Measurements from ENCODE around the gene EPPIN.

The EPPIN gene

DNA sequence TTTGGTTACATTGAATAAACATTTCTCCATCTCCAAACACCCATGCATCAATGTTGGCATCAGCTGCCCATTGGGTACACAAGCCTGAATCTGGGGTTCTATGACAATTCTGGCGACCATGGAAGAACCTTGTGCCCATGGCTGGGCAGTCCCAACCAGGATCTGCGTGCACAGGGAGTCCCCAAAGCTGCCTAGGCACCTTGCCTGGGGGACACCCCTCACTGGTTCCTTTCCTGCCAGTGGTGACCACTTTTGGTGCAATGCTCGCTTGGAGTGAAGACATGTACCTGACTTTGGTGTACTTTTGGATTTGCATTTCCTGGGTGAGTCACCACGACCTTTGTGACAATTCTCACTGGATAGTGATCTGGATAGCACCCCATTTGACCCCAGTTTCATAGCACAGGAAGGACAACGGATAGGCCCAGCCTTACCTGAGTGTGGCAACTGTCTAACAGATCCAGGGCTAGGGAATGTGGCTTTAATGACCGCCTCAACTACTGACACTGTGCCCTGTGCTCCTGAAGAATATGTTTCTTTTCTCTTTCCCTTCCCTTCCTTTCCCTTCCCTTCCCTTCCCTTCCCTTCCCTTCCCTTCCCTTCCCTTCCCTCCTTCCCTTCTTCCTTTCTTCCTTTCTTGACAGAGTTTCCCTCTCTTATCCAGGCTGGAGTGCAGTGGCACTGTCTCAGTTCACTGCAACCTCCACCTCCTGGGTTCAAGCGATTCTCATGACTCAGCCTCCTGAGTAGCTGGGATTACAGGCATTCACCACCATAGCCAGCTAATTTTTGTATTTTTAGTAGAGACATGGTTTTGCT is 38.9 kb downstream of the EPPIN start:
- no peak overlapping the region for H3K27ac Mint-ChIP-seq

DNA sequence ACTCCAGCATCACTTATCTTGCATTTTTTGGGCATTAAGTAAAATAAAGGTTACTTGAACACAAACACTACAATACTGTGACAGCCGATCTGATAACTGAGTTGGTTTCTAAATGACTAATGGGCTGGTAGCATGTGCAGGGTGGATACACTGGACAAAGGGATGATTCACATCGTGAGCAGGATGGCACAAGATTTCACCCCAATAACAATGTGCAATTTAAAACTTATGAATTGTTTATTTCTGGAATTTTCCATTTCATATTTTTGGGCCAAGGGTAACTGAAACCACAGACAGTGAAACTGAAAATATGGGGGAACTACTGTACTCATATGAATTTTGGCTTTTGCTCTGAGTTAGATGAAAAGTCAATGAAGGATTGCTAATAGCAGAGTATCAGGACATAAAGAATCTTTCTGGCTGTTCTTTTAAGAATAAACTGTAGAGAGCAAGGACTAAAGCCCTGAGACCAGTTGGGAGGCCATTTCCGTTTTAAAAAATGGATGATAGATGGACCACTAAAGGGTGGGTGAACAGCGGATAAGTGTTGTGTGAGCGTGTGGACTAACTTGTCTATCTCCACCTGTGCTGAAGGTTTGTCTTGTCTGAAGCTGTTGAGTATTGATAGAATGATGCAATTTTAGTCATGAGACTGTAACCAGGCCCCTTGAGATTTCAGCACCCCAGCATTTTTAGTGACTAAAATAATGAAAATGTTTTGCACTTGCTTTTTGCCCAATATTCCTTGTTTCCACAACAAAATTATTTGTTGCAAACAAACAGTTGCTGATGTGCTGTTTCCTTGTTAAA is 40.0 kb downstream of the EPPIN start:
- Mint-ChIP-seq H3K9me3 (no peaks in the 10 kb centered on the region), H3K4me3 (no peak overlapping the region), H3K4me1 (ENCODE audit: low read depth) (peaks cover 13% of the 10 kb centered on the region), H3K27me3 (peaks cover 47% of the 10 kb centered on the region), H3K27ac (no peak overlapping the region), H3K36me3 (ENCODE audit: low read depth) (no peaks in the 10 kb centered on the region)

More for the DNA sequence above, 38.9 kb downstream of the EPPIN start:
- Mint-ChIP-seq H3K27me3 (peaks cover 50% of the 10 kb centered on the region), H3K9me3 (no peaks in the 10 kb centered on the region), H3K4me3 (no peak overlapping the region), H3K36me3 (ENCODE audit: low read depth) (no peaks in the 10 kb centered on the region), H3K4me1 (ENCODE audit: low read depth) (peaks cover 13% of the 10 kb centered on the region)

DNA sequence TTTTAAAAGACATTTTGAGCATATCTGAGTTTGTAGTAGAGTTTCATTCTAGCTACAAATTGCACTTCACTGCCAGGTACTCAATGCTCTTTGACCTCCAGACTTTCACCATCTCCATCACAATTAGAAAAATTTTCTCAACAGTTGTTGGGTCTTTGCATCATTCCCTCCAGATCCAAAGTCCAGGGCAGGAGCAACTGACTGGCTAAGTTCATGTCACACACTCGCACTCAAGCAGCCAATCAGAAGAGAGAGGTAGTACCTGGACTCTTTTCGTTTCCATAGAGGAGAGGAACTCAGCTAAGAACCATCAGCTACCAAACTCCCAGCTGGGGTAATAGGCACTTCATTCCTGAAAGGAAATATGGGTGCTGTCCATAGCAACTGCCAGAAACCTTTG is 40.8 kb downstream of the EPPIN start:
- Mint-ChIP-seq H3K27ac (no peak overlapping the region), H3K36me3 (ENCODE audit: low read depth) (no peaks in the 10 kb centered on the region), H3K27me3 (peaks cover 49% of the 10 kb centered on the region), H3K4me3 (no peak overlapping the region), H3K9me3 (no peaks in the 10 kb centered on the region), H3K4me1 (ENCODE audit: low read depth) (peaks cover 13% of the 10 kb centered on the region)

DNA sequence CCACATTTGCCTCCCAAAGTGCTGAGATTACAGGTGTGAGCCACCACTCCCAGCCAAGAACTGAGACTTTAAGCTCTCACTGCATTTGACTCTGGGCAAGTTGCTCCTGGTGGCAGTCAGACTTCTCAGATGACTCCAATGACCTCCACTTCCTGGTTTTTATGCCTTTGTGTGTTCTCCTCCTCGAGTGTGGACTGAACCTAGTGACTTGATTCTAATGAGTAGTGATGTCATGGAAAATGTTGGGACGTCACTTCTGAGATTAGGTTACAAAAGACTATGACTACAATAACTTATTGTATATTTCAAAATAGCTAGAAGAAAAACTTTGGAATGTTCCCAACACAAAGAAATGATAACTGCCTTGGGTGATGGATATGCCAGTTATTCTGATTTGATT is 43.8 kb downstream of the EPPIN start:
- H3K27ac Mint-ChIP-seq: no peak overlapping the region
- no peak overlapping the region for H3K4me3 Mint-ChIP-seq
- H3K36me3 Mint-ChIP-seq (ENCODE audit: low read depth): no peaks in the 10 kb centered on the region
- peaks cover 13% of the 10 kb centered on the region for H3K4me1 Mint-ChIP-seq (ENCODE audit: low read depth)
- no peaks in the 10 kb centered on the region for H3K9me3 Mint-ChIP-seq
- peaks cover 54% of the 10 kb centered on the region for H3K27me3 Mint-ChIP-seq

DNA sequence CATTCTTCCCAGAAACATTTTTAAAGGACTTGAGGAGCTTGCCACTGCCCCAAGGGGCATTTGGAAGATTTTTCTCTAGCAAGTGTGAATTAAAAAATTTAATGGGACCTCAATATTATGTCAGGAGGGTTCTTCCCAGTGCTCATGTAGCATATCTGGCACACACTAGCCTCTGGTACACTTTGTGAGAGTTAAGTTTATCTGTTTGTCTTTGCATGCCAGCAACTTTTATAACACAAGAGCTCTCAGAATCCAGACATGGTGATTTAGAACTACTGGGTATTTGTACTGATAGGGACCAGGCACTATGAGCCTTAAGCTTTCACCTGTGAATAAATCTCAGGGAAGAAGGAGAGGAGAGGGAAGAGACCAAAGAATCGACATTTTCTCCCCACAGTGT is 44.6 kb downstream of the EPPIN start:
- Mint-ChIP-seq H3K4me1 (ENCODE audit: low read depth) (peaks cover 8% of the 10 kb centered on the region), H3K4me3 (no peak overlapping the region), H3K27ac (no peak overlapping the region), H3K9me3 (no peaks in the 10 kb centered on the region), H3K27me3 (peaks cover 54% of the 10 kb centered on the region), H3K36me3 (ENCODE audit: low read depth) (no peaks in the 10 kb centered on the region)

DNA sequence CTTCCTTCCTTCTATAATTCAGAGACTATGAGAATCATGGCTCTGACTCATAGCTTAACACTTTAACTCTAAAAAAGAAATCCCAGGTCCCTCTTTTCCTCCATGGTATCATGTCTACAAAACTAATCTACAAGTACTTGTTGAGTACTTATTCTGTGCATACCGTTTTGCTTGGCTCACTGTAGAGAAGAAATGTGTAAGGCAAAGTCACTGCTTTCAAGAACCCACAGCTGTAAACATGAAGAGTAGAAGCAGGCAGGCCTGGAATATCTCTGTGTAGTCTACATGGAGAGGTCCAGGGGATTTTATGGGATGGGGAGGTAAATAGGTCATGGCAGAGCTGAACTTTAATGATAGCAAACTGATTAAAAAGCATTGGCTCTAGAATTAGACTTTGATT is 45.6 kb downstream of the EPPIN start:
- peaks cover 49% of the 10 kb centered on the region for H3K27me3 Mint-ChIP-seq
- no peaks in the 10 kb centered on the region for H3K4me1 Mint-ChIP-seq (ENCODE audit: low read depth)
- H3K36me3 Mint-ChIP-seq (ENCODE audit: low read depth): no peaks in the 10 kb centered on the region
- H3K4me3 Mint-ChIP-seq: no peak overlapping the region
- no peaks in the 10 kb centered on the region for H3K9me3 Mint-ChIP-seq
- no peak overlapping the region for H3K27ac Mint-ChIP-seq

DNA sequence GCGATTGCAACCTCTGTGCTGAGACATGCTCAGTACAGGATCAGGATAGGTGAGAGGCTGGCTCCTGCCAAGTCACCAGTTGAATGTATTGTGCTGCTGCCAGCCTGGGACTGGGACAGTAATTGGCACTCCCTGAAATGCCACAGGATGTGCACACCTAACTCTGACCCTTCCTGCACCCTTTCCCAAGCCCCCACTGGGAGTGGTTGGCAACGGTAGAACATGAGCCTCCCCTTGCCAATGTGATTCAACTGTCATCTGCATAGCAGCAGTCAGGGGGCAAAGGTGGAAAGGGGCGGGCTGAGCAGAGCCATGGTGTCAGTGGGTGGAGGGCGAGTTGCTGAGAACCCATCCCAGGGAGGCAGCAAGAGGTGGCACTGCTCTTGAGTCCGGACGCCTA is 47.2 kb downstream of the EPPIN start:
- H3K9me3 Mint-ChIP-seq: no peaks in the 10 kb centered on the region
- H3K27me3 Mint-ChIP-seq: peaks cover 45% of the 10 kb centered on the region
- no peak overlapping the region for H3K27ac Mint-ChIP-seq
- H3K4me1 Mint-ChIP-seq (ENCODE audit: low read depth): no peaks in the 10 kb centered on the region
- H3K4me3 Mint-ChIP-seq: no peak overlapping the region
- H3K36me3 Mint-ChIP-seq (ENCODE audit: low read depth): no peaks in the 10 kb centered on the region

DNA sequence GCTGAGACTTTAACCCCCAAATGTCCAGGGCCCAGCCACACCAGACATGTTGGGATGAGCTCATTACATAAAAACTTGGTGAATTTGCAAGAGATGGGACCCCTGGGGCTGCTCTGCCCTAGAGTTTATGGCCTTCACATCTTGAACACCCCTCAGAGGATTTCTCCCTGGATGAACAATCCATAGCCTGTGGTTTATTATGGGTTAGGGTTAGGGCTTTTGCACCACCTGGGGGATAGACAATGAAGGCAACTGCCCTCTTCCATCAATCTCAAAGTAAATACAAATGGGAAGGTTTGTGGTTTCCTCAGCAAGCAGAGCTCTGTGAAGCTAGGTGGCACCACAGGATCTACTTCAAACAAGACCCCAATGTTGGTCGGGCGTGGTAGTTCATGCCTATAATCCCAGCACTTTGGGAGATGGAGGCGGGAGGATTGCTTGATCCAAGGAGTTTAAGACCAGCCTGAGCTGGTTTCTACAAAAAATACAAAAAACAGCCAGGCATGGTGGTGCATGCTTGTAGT is 49.2 kb downstream of the EPPIN start:
- Mint-ChIP-seq H3K27ac (no peak overlapping the region), H3K36me3 (ENCODE audit: low read depth) (no peaks in the 10 kb centered on the region), H3K4me1 (ENCODE audit: low read depth) (no peaks in the 10 kb centered on the region), H3K27me3 (peaks cover 43% of the 10 kb centered on the region), H3K4me3 (no peak overlapping the region), H3K9me3 (no peaks in the 10 kb centered on the region)

DNA sequence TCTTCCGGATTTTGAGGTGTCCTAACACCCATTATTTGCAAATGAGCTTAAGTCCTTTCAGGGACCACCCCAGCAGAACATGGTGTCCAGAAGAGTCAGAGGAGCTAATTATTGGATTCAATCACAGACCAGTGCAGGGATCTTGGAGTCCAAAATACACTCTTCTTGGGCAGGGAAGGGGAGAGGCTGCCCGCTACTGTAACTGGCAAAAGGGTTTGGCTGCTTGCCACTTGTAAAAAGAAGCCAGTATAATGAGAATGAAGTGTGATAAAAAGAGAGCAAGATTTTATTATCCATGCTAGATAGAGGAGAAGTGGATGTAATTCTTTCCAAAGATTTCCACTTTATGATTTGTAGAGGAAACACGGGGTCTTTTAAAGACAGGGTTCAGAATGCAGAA is 51.0 kb downstream of the EPPIN start:
- H3K36me3 Mint-ChIP-seq (ENCODE audit: low read depth): no peaks in the 10 kb centered on the region
- peaks cover 36% of the 10 kb centered on the region for H3K27me3 Mint-ChIP-seq
- H3K4me1 Mint-ChIP-seq (ENCODE audit: low read depth): no peaks in the 10 kb centered on the region
- no peak overlapping the region for H3K27ac Mint-ChIP-seq
- no peaks in the 10 kb centered on the region for H3K9me3 Mint-ChIP-seq
- no peak overlapping the region for H3K4me3 Mint-ChIP-seq

DNA sequence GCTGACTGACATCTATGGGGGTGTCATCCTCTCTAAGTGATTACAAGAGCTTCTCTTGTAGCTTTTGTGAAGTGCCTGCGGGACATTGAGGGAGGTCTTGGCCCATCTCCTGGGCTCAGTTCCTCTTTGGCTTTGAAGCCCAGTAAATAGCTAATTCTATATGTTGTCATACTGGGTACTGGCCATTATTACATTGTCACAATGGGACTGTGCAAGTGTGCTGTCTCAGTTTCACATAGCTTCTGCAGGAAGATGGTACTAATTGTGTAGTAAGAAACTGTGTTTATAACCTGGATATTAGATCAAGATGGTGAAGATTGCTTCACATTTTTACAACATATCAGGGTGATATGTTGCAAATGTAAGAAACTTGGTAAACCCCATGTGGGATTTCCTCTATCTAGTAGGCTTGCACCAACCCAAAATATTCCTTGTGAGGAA is 51.7 kb downstream of the EPPIN start:
- Mint-ChIP-seq H3K27me3 (peaks cover 30% of the 10 kb centered on the region), H3K9me3 (no peaks in the 10 kb centered on the region), H3K4me3 (no peak overlapping the region)

More for the DNA sequence above, 51.7 kb downstream of the EPPIN start:
- Mint-ChIP-seq H3K36me3 (ENCODE audit: low read depth) (no peaks in the 10 kb centered on the region), H3K27ac (no peak overlapping the region), H3K4me1 (ENCODE audit: low read depth) (no peaks in the 10 kb centered on the region)
